Measurements from ENCODE around the gene TTC21B. TPM values are rescaled to one million over a fixed set of nuclear protein-coding genes. Genes with fewer than 3 reads are reported as not detected.
"Not testable (repeated sequence)": the region's sequence is repeated elsewhere in the genome, so short reads cannot be mapped to it uniquely, and the experiment has no call there.

The TTC21B gene
- total and polyA plus RNA-seq, 5 donors from 2014 or later, result 5.1 to 31.2 (median 6.7) TPM

DNA sequence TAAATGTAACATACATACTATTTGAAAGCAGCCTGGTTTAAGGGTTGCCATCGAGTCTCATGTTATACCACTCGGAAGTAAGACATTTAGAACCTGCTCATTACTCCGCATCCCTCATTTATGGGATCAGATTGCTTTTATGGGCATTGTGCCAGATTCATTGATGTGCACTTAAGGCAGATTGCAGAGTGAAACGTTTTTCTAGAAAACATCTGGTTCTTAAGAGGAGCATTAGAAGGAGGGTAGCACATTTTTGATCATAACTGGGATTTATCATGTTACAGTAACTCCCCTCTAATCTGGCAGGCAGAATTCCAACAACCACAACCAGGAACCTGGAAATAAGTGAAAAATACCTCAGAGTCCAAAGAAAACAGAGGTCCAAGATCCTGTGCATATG is 85.4 kb downstream of the TTC21B start:
- H3K27me3 ChIP-seq (ENCODE audit: control insufficient read depth, insufficient read depth, low read length), result no peaks in the 10 kb centered on the region
- no peaks in the 10 kb centered on the region for H3K27me3 Mint-ChIP-seq
- peaks cover 25% of the 10 kb centered on the region for H3K36me3 Mint-ChIP-seq
- ATAC-seq (ENCODE audit: low read depth in 2 of 2) (no peak), DNase-seq (no peak)
- no peak overlapping the region for H3K27ac ChIP-seq (ENCODE audit: insufficient read depth, low read length, poor library complexity, severe bottlenecking)
- H3K27ac Mint-ChIP-seq, result no peak overlapping the region
- no peaks in the 10 kb centered on the region for H3K4me1 ChIP-seq (ENCODE audit: control insufficient read depth, insufficient read depth, low read length, poor library complexity, severe bottlenecking)
- no peak overlapping the region for H3K4me3 ChIP-seq (ENCODE audit: low read depth, low read length)
- H3K4me3 Mint-ChIP-seq, result no peak overlapping the region
- no peaks in the 10 kb centered on the region for H3K9me3 Mint-ChIP-seq
- peaks cover 0 to 3% (median 2%) of the 10 kb centered on the region in 4 donors for H3K4me1 Mint-ChIP-seq
- H3K9me3 ChIP-seq (ENCODE audit: control insufficient read depth in 2 of 2, low read length in 2 of 2), result no peaks in the 10 kb centered on the region
- no peaks in the 10 kb centered on the region for H3K36me3 ChIP-seq (ENCODE audit: control insufficient read depth, insufficient read depth, low read length)

GRCh38 chr2:165864296-165864695 is 89.3 kb downstream of the TTC21B start:
- Mint-ChIP-seq H3K36me3 (peaks cover 4% of the 10 kb centered on the region), H3K4me1 (peaks cover 0 to 3% (median 1%) of the 10 kb centered on the region in 4 donors), H3K27me3 (no peaks in the 10 kb centered on the region), H3K27ac (no peak overlapping the region), H3K9me3 (peaks cover 0 to 8% (median 1%) of the 10 kb centered on the region in 7 donors), H3K4me3 (no peak overlapping the region)
- Histone ChIP-seq H3K4me1 (ENCODE audit: control insufficient read depth, insufficient read depth, low read length, poor library complexity, severe bottlenecking) (no peaks in the 10 kb centered on the region), H3K27me3 (ENCODE audit: control insufficient read depth, insufficient read depth, low read length) (no peaks in the 10 kb centered on the region), H3K36me3 (ENCODE audit: control insufficient read depth, insufficient read depth, low read length) (no peaks in the 10 kb centered on the region), H3K27ac (ENCODE audit: insufficient read depth, low read length, poor library complexity, severe bottlenecking) (no peak overlapping the region), H3K9me3 (ENCODE audit: control insufficient read depth in 2 of 2, low read length in 2 of 2) (peaks cover 0 to 4% of the 10 kb centered on the region in 2 experiments), H3K4me3 (ENCODE audit: low read depth, low read length) (no peak overlapping the region)
- DNase-seq (no peak), ATAC-seq (ENCODE audit: low read depth in 2 of 2) (no peak)

DNA sequence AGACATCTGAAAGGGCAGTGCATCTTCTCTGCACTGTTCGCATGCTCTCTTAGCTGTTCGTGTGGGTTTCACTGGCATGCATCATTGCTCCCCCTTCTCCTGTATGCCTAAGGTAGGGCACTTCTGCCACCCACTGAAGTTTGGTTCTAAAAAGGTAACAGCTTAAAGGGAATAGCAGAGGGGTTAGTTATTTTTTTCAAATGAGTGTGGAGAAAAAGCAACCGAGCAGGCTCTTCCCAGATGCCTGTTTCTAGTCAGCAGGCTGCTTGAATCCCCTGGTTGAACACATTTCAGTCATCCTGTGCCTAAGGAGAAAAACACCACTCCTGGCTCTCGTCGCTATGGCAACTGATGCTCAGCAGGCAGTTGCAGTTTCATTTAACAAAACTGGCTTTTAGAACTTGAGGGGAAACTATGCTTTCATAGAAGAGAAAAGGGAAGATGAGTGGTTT is 89.7 kb downstream of the TTC21B start:
- H3K36me3 Mint-ChIP-seq, result peaks cover 4% of the 10 kb centered on the region
- ATAC-seq (ENCODE audit: low read depth in 2 of 2), result no peak
- peak overlapping the region in 1 of 3 donors; percentile 7 for H3K27ac Mint-ChIP-seq
- peak in 1 of 3 donors; percentile 51 for DNase-seq
- H3K27me3 Mint-ChIP-seq, result no peaks in the 10 kb centered on the region
- Histone ChIP-seq H3K36me3 (ENCODE audit: control insufficient read depth, insufficient read depth, low read length) (no peaks in the 10 kb centered on the region), H3K27me3 (ENCODE audit: control insufficient read depth, insufficient read depth, low read length) (no peaks in the 10 kb centered on the region), H3K4me1 (ENCODE audit: control insufficient read depth, insufficient read depth, low read length, poor library complexity, severe bottlenecking) (no peaks in the 10 kb centered on the region), H3K27ac (ENCODE audit: insufficient read depth, low read length, poor library complexity, severe bottlenecking) (no peak overlapping the region), H3K4me3 (ENCODE audit: low read depth, low read length) (no peak overlapping the region), H3K9me3 (ENCODE audit: control insufficient read depth in 2 of 2, low read length in 2 of 2) (peaks cover 0 to 5% of the 10 kb centered on the region in 2 experiments)
- H3K4me3 Mint-ChIP-seq, result no peak overlapping the region
- peaks cover 0 to 9% (median 1%) of the 10 kb centered on the region in 7 donors for H3K9me3 Mint-ChIP-seq
- H3K4me1 Mint-ChIP-seq, result peaks cover 0 to 3% (median 0%) of the 10 kb centered on the region in 4 donors

DNA sequence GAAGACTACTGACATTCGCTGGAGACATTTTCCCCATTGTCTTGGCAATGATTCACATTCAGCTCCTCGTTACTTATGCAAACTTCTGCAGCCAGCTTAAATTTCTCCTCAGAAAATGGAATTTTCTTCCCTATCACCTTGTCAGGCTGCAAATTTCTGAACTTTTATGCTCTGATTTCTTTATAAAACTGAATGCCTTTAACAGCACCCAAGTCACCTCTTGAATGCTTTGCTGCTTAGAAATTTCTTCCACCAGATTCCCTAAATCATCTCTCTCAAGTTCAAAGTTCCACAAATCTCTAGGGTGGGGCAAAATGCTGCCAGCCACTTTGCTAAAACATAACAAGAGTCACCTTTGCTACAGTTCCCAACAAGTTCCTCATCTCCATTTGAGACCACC is 92.5 kb downstream of the TTC21B start:
- H3K36me3 ChIP-seq (ENCODE audit: control insufficient read depth, insufficient read depth, low read length); H3K4me1 ChIP-seq (ENCODE audit: control insufficient read depth, insufficient read depth, low read length, poor library complexity, severe bottlenecking); H3K9me3 ChIP-seq (ENCODE audit: control insufficient read depth in 2 of 2, low read length in 2 of 2); ATAC-seq (ENCODE audit: low read depth in 2 of 2); H3K4me1 Mint-ChIP-seq; H3K4me3 ChIP-seq (ENCODE audit: low read depth, low read length); H3K4me3 Mint-ChIP-seq; H3K27ac ChIP-seq (ENCODE audit: insufficient read depth, low read length, poor library complexity, severe bottlenecking); H3K27me3 ChIP-seq (ENCODE audit: control insufficient read depth, insufficient read depth, low read length); DNase-seq; H3K27me3 Mint-ChIP-seq; H3K27ac Mint-ChIP-seq: not testable (repeated sequence)
- peaks cover 16% of the 10 kb centered on the region for H3K36me3 Mint-ChIP-seq
- H3K9me3 Mint-ChIP-seq, result peaks cover 0 to 13% (median 3%) of the 10 kb centered on the region in 7 donors

DNA sequence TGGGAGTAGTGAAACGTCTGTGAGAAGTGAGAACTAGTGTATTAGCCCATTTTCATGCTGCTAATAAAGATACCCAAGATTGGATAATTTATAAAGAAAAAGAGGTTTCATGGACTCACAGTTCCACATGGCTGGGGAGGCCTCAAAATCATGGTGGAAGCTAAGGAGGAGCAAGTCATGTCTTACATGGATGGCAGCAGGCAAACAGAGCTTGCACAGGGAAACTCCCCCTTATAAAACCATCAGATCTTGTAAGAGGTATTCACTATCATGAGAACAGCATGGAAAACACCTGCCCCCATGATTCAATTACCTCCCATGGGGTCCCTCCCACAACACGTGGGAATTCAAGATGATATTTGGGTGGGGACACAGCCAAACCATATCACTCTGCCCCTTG is 93.9 kb downstream of the TTC21B start:
- not testable (repeated sequence) for ATAC-seq (ENCODE audit: low read depth in 2 of 2); H3K27me3 Mint-ChIP-seq; H3K27ac ChIP-seq (ENCODE audit: insufficient read depth, low read length, poor library complexity, severe bottlenecking); H3K4me3 ChIP-seq (ENCODE audit: low read depth, low read length); H3K4me1 ChIP-seq (ENCODE audit: control insufficient read depth, insufficient read depth, low read length, poor library complexity, severe bottlenecking); H3K4me1 Mint-ChIP-seq; H3K4me3 Mint-ChIP-seq; H3K27ac Mint-ChIP-seq; H3K9me3 ChIP-seq (ENCODE audit: control insufficient read depth in 2 of 2, low read length in 2 of 2); H3K36me3 ChIP-seq (ENCODE audit: control insufficient read depth, insufficient read depth, low read length); H3K27me3 ChIP-seq (ENCODE audit: control insufficient read depth, insufficient read depth, low read length); DNase-seq
- Mint-ChIP-seq H3K9me3 (peaks cover 0 to 13% (median 4%) of the 10 kb centered on the region in 7 donors), H3K36me3 (peaks cover 25% of the 10 kb centered on the region)

DNA sequence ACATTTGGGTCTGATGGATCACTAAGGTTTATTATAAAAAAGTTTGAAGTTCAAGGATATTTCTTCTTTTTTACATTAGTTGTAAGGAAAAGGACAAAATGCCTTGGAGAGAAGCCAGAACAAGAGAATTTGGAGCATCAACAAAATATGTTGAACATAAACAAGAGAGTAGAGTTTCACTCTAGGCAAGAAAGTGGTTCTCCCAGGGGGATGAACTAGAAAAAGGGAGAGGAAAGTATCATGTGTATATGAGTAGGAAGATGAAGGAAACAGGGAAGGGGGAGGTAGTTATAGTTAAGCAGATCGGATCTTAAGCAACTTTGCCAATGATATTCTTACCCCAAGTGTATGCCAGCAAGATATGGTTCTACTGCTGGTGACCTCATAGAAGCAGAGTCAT is 95.7 kb downstream of the TTC21B start:
- ATAC-seq (ENCODE audit: low read depth in 2 of 2), result no peak

DNA sequence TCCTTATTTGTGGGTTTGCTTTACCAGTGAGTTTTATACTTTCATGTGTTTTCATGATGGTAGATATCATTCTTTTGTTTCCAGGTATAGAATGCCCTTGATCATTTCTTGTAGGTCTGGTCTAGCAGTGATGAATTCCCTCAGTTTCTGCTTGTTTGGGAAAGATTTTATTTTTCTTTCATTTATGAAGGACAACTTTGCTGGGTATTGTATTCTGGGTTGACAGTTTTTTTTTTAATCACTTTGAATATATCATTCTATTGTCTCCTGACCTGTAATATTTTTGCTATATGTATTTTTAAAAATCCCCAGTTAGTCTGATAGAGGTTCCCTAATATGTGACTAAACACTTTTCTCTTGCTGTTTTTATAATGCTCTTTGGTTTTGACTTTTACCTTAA is 101.2 kb downstream of the TTC21B start:
- no peaks in the 10 kb centered on the region for H3K4me1 Mint-ChIP-seq
- peaks cover 8% of the 10 kb centered on the region for H3K27me3 Mint-ChIP-seq
- peaks cover 2 to 42% (median 9%) of the 10 kb centered on the region in 7 donors for H3K9me3 Mint-ChIP-seq
- H3K36me3 Mint-ChIP-seq, result peaks cover 36% of the 10 kb centered on the region
- H3K9me3 ChIP-seq (ENCODE audit: control insufficient read depth in 2 of 2, low read length in 2 of 2), result peaks cover 18 to 27% of the 10 kb centered on the region in 2 experiments
- no peak for ATAC-seq (ENCODE audit: low read depth in 2 of 2)
- H3K36me3 ChIP-seq (ENCODE audit: control insufficient read depth, insufficient read depth, low read length), result no peaks in the 10 kb centered on the region
- no peak overlapping the region for H3K4me3 ChIP-seq (ENCODE audit: low read depth, low read length)
- no peak overlapping the region for H3K4me3 Mint-ChIP-seq
- no peaks in the 10 kb centered on the region for H3K27me3 ChIP-seq (ENCODE audit: control insufficient read depth, insufficient read depth, low read length)
- no peak for DNase-seq
- no peak overlapping the region for H3K27ac ChIP-seq (ENCODE audit: insufficient read depth, low read length, poor library complexity, severe bottlenecking)
- no peaks in the 10 kb centered on the region for H3K4me1 ChIP-seq (ENCODE audit: control insufficient read depth, insufficient read depth, low read length, poor library complexity, severe bottlenecking)
- H3K27ac Mint-ChIP-seq, result no peak overlapping the region

More for the DNA sequence above, 95.7 kb downstream of the TTC21B start:
- Histone ChIP-seq H3K27me3 (ENCODE audit: control insufficient read depth, insufficient read depth, low read length) (no peaks in the 10 kb centered on the region), H3K27ac (ENCODE audit: insufficient read depth, low read length, poor library complexity, severe bottlenecking) (no peak overlapping the region), H3K36me3 (ENCODE audit: control insufficient read depth, insufficient read depth, low read length) (no peaks in the 10 kb centered on the region), H3K4me3 (ENCODE audit: low read depth, low read length) (no peak overlapping the region), H3K4me1 (ENCODE audit: control insufficient read depth, insufficient read depth, low read length, poor library complexity, severe bottlenecking) (no peaks in the 10 kb centered on the region), H3K9me3 (ENCODE audit: control insufficient read depth in 2 of 2, low read length in 2 of 2) (peaks cover 6 to 12% of the 10 kb centered on the region in 2 experiments)
- H3K27ac Mint-ChIP-seq, result no peak overlapping the region
- no peak for DNase-seq
- peaks cover 0 to 22% (median 8%) of the 10 kb centered on the region in 7 donors for H3K9me3 Mint-ChIP-seq
- no peak overlapping the region for H3K4me3 Mint-ChIP-seq
- H3K36me3 Mint-ChIP-seq, result peaks cover 36% of the 10 kb centered on the region
- H3K27me3 Mint-ChIP-seq, result peaks cover 4% of the 10 kb centered on the region
- H3K4me1 Mint-ChIP-seq, result no peaks in the 10 kb centered on the region

- H3K27ac ChIP-seq (ENCODE audit: insufficient read depth, low read length, poor library complexity, severe bottlenecking), result no peak overlapping the region
- Mint-ChIP-seq H3K27me3 (peaks cover 4% of the 10 kb centered on the region), H3K9me3 (peaks cover 0 to 24% (median 6%) of the 10 kb centered on the region in 7 donors), H3K36me3 (peaks cover under 1% of the 10 kb centered on the region), H3K4me3 (no peak overlapping the region), H3K27ac (no peak overlapping the region), H3K4me1 (no peaks in the 10 kb centered on the region)
- peaks cover 3 to 11% of the 10 kb centered on the region in 2 experiments for H3K9me3 ChIP-seq (ENCODE audit: control insufficient read depth in 2 of 2, low read length in 2 of 2)
- no peak for ATAC-seq (ENCODE audit: low read depth in 2 of 2)
- no peak overlapping the region for H3K4me3 ChIP-seq (ENCODE audit: low read depth, low read length)
- H3K4me1 ChIP-seq (ENCODE audit: control insufficient read depth, insufficient read depth, low read length, poor library complexity, severe bottlenecking), result no peaks in the 10 kb centered on the region
- no peaks in the 10 kb centered on the region for H3K36me3 ChIP-seq (ENCODE audit: control insufficient read depth, insufficient read depth, low read length)
- no peaks in the 10 kb centered on the region for H3K27me3 ChIP-seq (ENCODE audit: control insufficient read depth, insufficient read depth, low read length)
- no peak for DNase-seq
Observed at GRCh38 chr2:165847001-165847400, 106.6 kb downstream of the TTC21B start.

Data from CD4-positive, CD25-positive, alpha-beta regulatory T cell (primary cell).